AG09309 (cell line): Measurements from ENCODE around the gene LRP8.

ENCODE experiments used
- DNase-seq: peaks from one replicate; pipeline ENCODE4 v3.0.0-alpha.2; 2010; ENCODE audit warnings: low read depth
- H3K4me3 ChIP-seq: 2 replicates; pipeline ENCODE4 v1.5.1; 2011; ENCODE audit warnings: mild to moderate bottlenecking, low read depth, low read length, moderate library complexity; ENCODE audit not compliant: control insufficient read depth
- CTCF ChIP-seq: IDR thresholded peaks from 2 replicates; pipeline ENCODE4 v1.5.1; 2011; ENCODE audit warnings: mild to moderate bottlenecking, low read depth, low read length, inconsistent platforms; ENCODE audit not compliant: insufficient read depth, control insufficient read depth; ENCODE audit errors: missing control alignments

The LRP8 gene

GRCh38 chr1:53254011-53254640 is 73.7 kb downstream of the LRP8 start:
- TF ChIP-seq CTCF: no peak
- no peak overlapping the region for H3K4me3 ChIP-seq
- DNase-seq: no peak

- DNase-seq: no peak
- TF ChIP-seq CTCF: no peak
Measured at GRCh38 chr1:53250325-53250724, 77.5 kb downstream of the LRP8 start.

GRCh38 chr1:53249706-53250105 is 78.2 kb downstream of the LRP8 start:
- no peak overlapping the region for H3K4me3 ChIP-seq
- no peak for TF ChIP-seq CTCF
- no peak for DNase-seq

More at GRCh38 chr1:53250325-53250724, 77.5 kb downstream of the LRP8 start:
- no peak overlapping the region for H3K4me3 ChIP-seq

GRCh38 chr1:53246261-53247134 is 81.4 kb downstream of the LRP8 start:
- DNase-seq: peak; percentile 75
- no peak overlapping the region for H3K4me3 ChIP-seq

GRCh38 chr1:53244141-53244540 is 83.7 kb downstream of the LRP8 start:
- DNase-seq: no peak
- no peak overlapping the region for H3K4me3 ChIP-seq
- TF ChIP-seq CTCF: no peak

More at GRCh38 chr1:53246261-53247134, 81.4 kb downstream of the LRP8 start:
- no peak for TF ChIP-seq CTCF

- TF ChIP-seq CTCF: no peak
- DNase-seq: no peak
- no peak overlapping the region for H3K4me3 ChIP-seq
Measured at GRCh38 chr1:53242381-53242780, 85.5 kb downstream of the LRP8 start.
